ENCODE data around the gene PRKAG3. TPM values are rescaled to one million over a fixed set of nuclear protein-coding genes. Genes with fewer than 3 reads are reported as not detected.

The PRKAG3 gene
- total RNA-seq, 2 donors from 2014 or later = 0.19 TPM; not detected in 1

GRCh38 chr2:218792433-218792832 is 39.2 kb downstream of the PRKAG3 start:
- no peak for DNase-seq (ENCODE audit: low spot score)
- no peaks in the 10 kb centered on the region for H3K4me1 ChIP-seq
- no peak for TF ChIP-seq CTCF (IDR thresholded peaks at IDR 0.05)
- H3K27ac ChIP-seq = no peak overlapping the region
- no peak overlapping the region for H3K4me3 ChIP-seq
- H3K9me3 ChIP-seq = peaks cover 0 to 4% of the 10 kb centered on the region in 2 donors
- H3K27me3 ChIP-seq = no peaks in the 10 kb centered on the region
- no peaks in the 10 kb centered on the region for H3K36me3 ChIP-seq

- Histone ChIP-seq H3K27me3 (no peaks in the 10 kb centered on the region), H3K36me3 (no peaks in the 10 kb centered on the region), H3K4me3 (no peak overlapping the region), H3K27ac (no peak overlapping the region), H3K9me3 (peaks cover 0 to 4% of the 10 kb centered on the region in 2 donors), H3K4me1 (no peaks in the 10 kb centered on the region)
- TF ChIP-seq CTCF (IDR thresholded peaks at IDR 0.05) = no peak
- DNase-seq (ENCODE audit: low spot score) = no peak
Observed at GRCh38 chr2:218788529-218789255, 42.9 kb downstream of the PRKAG3 start.

DNA sequence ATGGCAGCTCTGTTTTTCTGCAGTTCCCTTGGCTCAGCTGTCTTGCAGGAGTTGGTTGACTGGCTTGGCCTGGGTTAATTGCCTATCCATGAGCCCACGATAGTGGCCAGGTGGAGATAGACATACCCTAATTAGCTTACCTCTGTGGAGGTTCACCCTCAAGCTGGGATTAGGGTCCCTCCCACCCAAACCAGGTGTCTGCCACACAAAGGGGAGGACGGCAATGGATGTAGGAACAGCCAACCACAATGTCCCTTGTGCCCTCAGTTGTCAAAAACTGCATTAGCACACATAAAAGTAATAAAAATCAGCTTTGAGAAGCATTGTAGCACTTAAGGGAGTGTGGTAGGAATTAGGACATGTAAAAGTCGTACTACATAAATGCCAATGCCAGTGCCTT is 45.5 kb downstream of the PRKAG3 start:
- H3K4me3 ChIP-seq = no peak overlapping the region
- H3K36me3 ChIP-seq = no peaks in the 10 kb centered on the region
- DNase-seq (ENCODE audit: low spot score) = no peak
- no peak overlapping the region for H3K27ac ChIP-seq
- H3K9me3 ChIP-seq = peaks cover 0 to 4% of the 10 kb centered on the region in 2 donors
- H3K4me1 ChIP-seq = no peaks in the 10 kb centered on the region
- H3K27me3 ChIP-seq = no peaks in the 10 kb centered on the region
- TF ChIP-seq CTCF (IDR thresholded peaks at IDR 0.05) = no peak

DNA sequence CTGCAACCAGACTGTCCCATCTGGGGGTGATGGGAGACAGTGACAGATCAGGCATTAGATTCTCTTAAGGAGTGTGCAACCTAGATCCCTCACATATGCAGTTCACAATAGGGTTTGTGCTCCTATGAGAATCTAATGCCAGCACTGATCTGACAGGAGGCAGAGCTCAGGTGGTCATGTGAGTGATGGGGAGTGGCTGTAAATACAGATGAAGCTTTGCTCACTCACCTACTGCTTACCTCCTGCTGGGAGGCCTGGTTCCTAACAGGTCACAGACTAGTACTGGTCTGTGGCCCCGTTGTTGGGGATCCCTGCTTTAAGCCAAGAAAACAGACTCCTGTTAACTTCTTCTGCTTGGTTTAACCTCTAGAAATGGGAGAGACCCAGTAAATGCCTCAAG is 46.5 kb downstream of the PRKAG3 start:
- TF ChIP-seq CTCF (IDR thresholded peaks at IDR 0.05) = no peak
- Histone ChIP-seq H3K27ac (no peak overlapping the region), H3K4me3 (no peak overlapping the region), H3K36me3 (no peaks in the 10 kb centered on the region), H3K9me3 (peaks cover 0 to 4% of the 10 kb centered on the region in 2 donors), H3K27me3 (no peaks in the 10 kb centered on the region), H3K4me1 (no peaks in the 10 kb centered on the region)
- DNase-seq (ENCODE audit: low spot score) = no peak

DNA sequence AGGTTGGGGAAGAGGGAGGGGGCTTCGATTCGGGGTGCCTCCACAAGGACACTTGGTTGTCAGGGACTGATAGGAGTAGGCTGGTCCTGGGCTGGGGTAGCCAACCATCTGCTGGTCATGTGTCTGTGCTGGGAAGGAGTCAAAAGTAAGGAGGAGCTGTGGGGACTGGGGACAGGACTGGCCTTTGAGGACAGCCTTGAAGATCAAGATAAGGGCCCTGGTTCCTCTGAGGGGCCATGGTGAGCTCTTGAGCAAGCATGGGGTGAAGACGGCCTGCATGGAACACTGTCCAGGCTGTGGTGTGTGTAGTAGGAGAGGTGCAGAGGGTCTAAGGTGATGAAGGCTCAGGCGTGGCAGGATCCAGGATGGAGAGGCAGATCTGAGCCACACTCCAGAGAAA is 47.9 kb downstream of the PRKAG3 start:
- peaks cover 0 to 4% of the 10 kb centered on the region in 2 donors for H3K9me3 ChIP-seq
- peak overlapping the region in 1 of 2 donors; percentile 76 for H3K4me3 ChIP-seq
- H3K27me3 ChIP-seq = no peaks in the 10 kb centered on the region
- no peaks in the 10 kb centered on the region for H3K36me3 ChIP-seq
- peak overlapping the region in 1 of 2 donors; percentile 80 for H3K27ac ChIP-seq
- no peaks in the 10 kb centered on the region for H3K4me1 ChIP-seq
- no peak for TF ChIP-seq CTCF (IDR thresholded peaks at IDR 0.05)
- no peak for DNase-seq (ENCODE audit: low spot score)

DNA sequence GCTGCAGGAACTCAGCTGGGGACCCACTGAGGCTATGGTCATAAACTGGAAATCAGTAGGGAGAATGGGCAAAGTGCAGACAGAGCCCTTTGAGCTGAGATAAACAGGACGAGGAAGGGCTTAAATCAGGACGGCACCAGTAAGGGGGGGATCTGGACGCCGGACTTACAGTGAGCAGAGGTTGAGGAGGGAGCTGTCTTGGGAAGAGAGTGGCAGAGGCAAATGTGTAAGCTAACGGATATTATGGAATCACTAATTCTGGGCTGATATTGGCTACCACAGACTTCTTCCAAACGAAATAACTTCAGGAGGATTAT is 49.1 kb downstream of the PRKAG3 start:
- Histone ChIP-seq H3K36me3 (no peaks in the 10 kb centered on the region), H3K27ac (peak overlapping the region; percentile 80 to 87), H3K4me3 (peak overlapping the region; percentile 59 to 76), H3K4me1 (no peaks in the 10 kb centered on the region), H3K27me3 (no peaks in the 10 kb centered on the region), H3K9me3 (no peaks in the 10 kb centered on the region)
- no peak for DNase-seq (ENCODE audit: low spot score)
- no peak for TF ChIP-seq CTCF (IDR thresholded peaks at IDR 0.05)
